Esophagus squamous epithelium (tissue), 4 donors: ENCODE measurements around the gene KDF1.

ENCODE experiments used
- CTCF ChIP-seq, 6 experiments: fragments of 450-650 bp in 4 of 6; fragments of 200-600 bp in 2 of 6; sonication (generic) in 2 of 6; IDR thresholded peaks; one replicate each; pipeline ENCODE4 v1.5.1; 2016 to 2019; ENCODE audit warnings: antibody characterized with exemption in 6 of 6, mild to moderate bottlenecking in 4 of 6, moderate library complexity in 4 of 6
- POLR2A ChIP-seq, 4 donors: fragments of 450-650 bp; IDR thresholded peaks; one replicate each; pipeline ENCODE4 v1.6.1; 2017; ENCODE audit warnings: antibody characterized with exemption in 4 of 4, mild to moderate bottlenecking in 4 of 4, moderate library complexity in 3 of 4

- TF ChIP-seq CTCF (IDR thresholded peaks at IDR 0.05) = no peak
- no peak for TF ChIP-seq POLR2A (IDR thresholded peaks at IDR 0.05)
Observed at GRCh38 chr1:26965628-26966027, 5.4 kb upstream of the KDF1 start.
